ENCODE data around the gene LIMCH1.

LIMCH1 gene

GRCh38 chr4:41749631-41750039, 211.7 kb downstream of the LIMCH1 start:
- TF ChIP-seq FOXP2 (optimal IDR thresholded peaks at IDR 0.05; ENCODE audit: borderline replicate concordance, extremely low read depth, extremely low read length, insufficient read depth) (no peak), POLR2AphosphoS5 (IDR thresholded peaks at IDR 0.05; ENCODE audit: low read depth, low read length) (no peak), REST (IDR thresholded peaks at IDR 0.05; ENCODE audit: insufficient read depth in 1 of 2, low read depth in 2 of 2, low read length in 2 of 2) (no peak), SIN3A (IDR thresholded peaks at IDR 0.05; ENCODE audit: borderline replicate concordance, insufficient read depth, low read length) (no peak), TAF1 (IDR thresholded peaks at IDR 0.05; ENCODE audit: borderline replicate concordance, insufficient read depth, low read length) (no peak)

Data from PFSK-1 (cell line).